ENCODE measurements around the gene MELTF. TPM values are rescaled to one million over a fixed set of nuclear protein-coding genes. Genes with fewer than 3 reads are reported as not detected.

The MELTF gene
- total and polyA plus RNA-seq, 9 of the 15 experiments (the other 6 are each of a cell fraction or from before 2014, with no cell fraction given): 0.35 to 10.5 (median 4.5) TPM

GRCh38 chr3:196969660-196970546 lies 59.7 kb downstream of the MELTF start (continued):
- TF ChIP-seq ZNF175 (CRISPR knock-in tag; IDR thresholded peaks at IDR 0.05; ENCODE audit: low read depth) (no peak), ATF7 (IDR thresholded peaks at IDR 0.05) (peak; percentile 27; the same call in 1 of the 2 replicates), SP1 (CRISPR knock-in tag; IDR thresholded peaks at IDR 0.05) (no peak), ILF3 (IDR thresholded peaks at IDR 0.05; ENCODE audit: borderline replicate concordance) (no peak), PHB (CRISPR knock-in tag; IDR thresholded peaks at IDR 0.05) (no peak), BRF1 (IDR thresholded peaks at IDR 0.05; ENCODE audit: borderline replicate concordance, extremely low read depth, insufficient read length) (no peak), CXXC5 (CRISPR knock-in tag; IDR thresholded peaks at IDR 0.05) (peak; percentile 93), E2F3 (CRISPR knock-in tag; IDR thresholded peaks at IDR 0.05) (peak; percentile 85), SNAPC5 (CRISPR knock-in tag; IDR thresholded peaks at IDR 0.05) (no peak), KAT8 (IDR thresholded peaks at IDR 0.05; ENCODE audit: low read depth) (no peak), GATA2 (CRISPR knock-in tag; IDR thresholded peaks at IDR 0.05) (no peak), HDAC3 (IDR thresholded peaks at IDR 0.05; ENCODE audit: borderline replicate concordance, partially characterized antibody) (no peak), ZNF551 (CRISPR knock-in tag; IDR thresholded peaks at IDR 0.05) (no peak), ELK1 (CRISPR knock-in tag; IDR thresholded peaks at IDR 0.05) (0 out of 2 replicates have a peak, but pooled peaks have one; percentile 40), HDAC8 (tag; IDR thresholded peaks at IDR 0.05) (no peak), RBBP5 (IDR thresholded peaks at IDR 0.05; ENCODE audit: borderline replicate concordance, insufficient read depth, low read length, poor library complexity, severe bottlenecking) (no peak), ZBTB9 (CRISPR knock-in tag; IDR thresholded peaks at IDR 0.05) (0 out of 2 replicates have a peak, but pooled peaks have one; percentile 79), ZNF140 (CRISPR knock-in tag; IDR thresholded peaks at IDR 0.05) (no peak), SMARCC2 (IDR thresholded peaks at IDR 0.05; ENCODE audit: low read depth) (no peak), ZNF707 (CRISPR knock-in tag; conservative IDR thresholded peaks at IDR 0.05) (no peak), ZC3H11A (IDR thresholded peaks at IDR 0.05; ENCODE audit: low read depth, low read length) (no peak), ERF (CRISPR knock-in tag; IDR thresholded peaks at IDR 0.05) (peak; percentile 32; the same call in 1 of the 2 replicates)
- TF ChIP-seq, protein P1, sequence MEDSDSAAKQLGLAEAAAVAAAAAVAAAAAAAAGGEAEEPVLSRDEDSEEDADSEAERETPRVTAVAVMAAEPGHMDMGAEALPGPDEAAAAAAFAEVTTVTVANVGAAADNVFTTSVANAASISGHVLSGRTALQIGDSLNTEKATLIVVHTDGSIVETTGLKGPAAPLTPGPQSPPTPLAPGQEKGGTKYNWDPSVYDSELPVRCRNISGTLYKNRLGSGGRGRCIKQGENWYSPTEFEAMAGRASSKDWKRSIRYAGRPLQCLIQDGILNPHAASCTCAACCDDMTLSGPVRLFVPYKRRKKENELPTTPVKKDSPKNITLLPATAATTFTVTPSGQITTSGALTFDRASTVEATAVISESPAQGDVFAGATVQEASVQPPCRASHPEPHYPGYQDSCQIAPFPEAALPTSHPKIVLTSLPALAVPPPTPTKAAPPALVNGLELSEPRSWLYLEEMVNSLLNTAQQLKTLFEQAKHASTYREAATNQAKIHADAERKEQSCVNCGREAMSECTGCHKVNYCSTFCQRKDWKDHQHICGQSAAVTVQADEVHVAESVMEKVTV (CRISPR knock-in tag; IDR thresholded peaks at IDR 0.05): no peak
- TF ChIP-seq, protein P2, sequence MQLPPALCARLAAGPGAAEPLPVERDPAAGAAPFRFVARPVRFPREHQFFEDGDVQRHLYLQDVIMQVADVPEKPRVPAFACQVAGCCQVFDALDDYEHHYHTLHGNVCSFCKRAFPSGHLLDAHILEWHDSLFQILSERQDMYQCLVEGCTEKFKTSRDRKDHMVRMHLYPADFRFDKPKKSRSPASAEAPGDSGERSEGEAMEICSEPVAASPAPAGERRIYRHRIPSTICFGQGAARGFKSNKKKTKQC (CRISPR knock-in tag; IDR thresholded peaks at IDR 0.05): no peak; the same call in 1 of the 2 replicates

Measured in K562 (cell line).